ENCODE results near the gene FEM1A.

Gene FEM1A

DNA sequence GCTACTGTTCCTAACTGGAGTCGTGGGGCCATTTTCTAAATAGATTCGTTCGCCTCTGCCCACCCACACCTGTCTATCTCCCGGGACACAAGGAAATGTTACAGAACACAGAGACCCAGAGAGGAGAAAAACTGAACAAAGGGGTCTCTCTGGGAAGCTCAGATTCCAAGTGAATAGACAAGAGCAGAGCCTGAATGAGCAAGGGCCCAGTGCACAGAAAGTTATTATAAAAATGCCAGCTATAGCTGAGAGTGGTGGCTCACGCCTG, 27.2 kb upstream of the FEM1A start:
- peak overlapping the region; percentile 80 for H3K27ac ChIP-seq (replicated peaks; ENCODE audit: low read length)
- no peak for DNase-seq (ENCODE audit: low spot score)
- no CpG with 5 or more reads among the region's 5 CpGs for WGBS, 2 donors (ENCODE audit: extremely low coverage in 2 of 2, insufficient read length in 2 of 2, insufficient replicate concordance in 1 of 2)

DNA sequence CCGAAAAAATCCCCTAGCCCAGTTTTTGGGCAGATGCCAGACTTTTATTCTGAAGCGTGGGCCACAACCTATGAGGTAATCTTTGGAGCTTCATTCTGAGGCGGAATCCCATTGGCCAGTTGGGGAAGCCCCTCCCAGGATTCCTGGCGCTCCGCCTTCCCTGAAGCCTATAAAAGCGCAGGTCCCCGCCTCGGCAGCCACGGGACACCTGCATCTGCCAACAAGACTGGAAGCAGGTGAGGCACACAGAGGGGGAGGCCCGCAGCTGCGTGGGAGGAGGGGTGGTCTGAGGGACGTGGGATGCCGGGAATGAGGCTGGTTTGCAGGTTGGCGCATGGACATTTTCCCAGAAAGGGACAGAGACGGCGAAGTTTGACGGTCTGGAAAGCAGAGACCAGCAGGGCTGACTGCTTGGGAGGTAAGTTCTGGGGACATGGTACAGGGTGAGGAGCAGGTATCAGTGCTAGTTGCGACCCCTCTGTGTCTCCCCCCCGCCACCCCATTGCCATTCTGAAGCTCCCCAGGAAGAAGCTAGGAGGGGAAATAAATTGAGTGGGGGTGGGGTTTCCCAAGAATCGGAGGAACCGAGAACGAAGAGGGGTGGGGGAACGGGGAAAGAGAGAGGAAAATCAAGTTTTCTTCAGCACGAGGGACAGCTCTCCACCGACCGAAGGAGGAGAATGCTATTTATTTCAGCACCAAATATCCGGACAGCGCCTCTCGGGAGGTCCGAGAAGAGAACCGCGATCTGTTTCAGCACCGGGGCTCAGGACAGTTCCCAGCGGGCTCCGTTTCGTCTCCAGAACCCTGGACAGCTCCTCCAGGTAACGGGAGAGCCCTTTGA, 22.4 kb upstream of the FEM1A start:
- no peak overlapping the region for H2BK15ac ChIP-seq (ENCODE audit: low read length)
- H2AK5ac ChIP-seq (ENCODE audit: low read depth, low read length) = no peak overlapping the region
- no peak overlapping the region for H2AFZ ChIP-seq (ENCODE audit: low read length)
- H4K91ac ChIP-seq (ENCODE audit: low read depth, low read length, poor library complexity) = no peak overlapping the region
- H3K14ac ChIP-seq (ENCODE audit: low read length) = no peak overlapping the region
- no peaks in the 10 kb centered on the region for H3K9me3 ChIP-seq (replicated peaks in 1 of 2; ENCODE audit: control insufficient read depth in 2 of 2, insufficient read depth in 1 of 2, low read depth in 1 of 2, low read length in 2 of 2)
- no peak overlapping the region for H3K27ac ChIP-seq (replicated peaks; ENCODE audit: low read length)
- WGBS, 2 donors (ENCODE audit: extremely low coverage in 2 of 2, insufficient read length in 2 of 2, insufficient replicate concordance in 1 of 2) = no CpG with 5 or more reads among the region's 37 CpGs
- H3K79me1 ChIP-seq (ENCODE audit: low read depth, low read length) = no peaks in the 10 kb centered on the region
- peaks cover 0 to 4% of the 10 kb centered on the region in 2 donors for H3K4me1 ChIP-seq (ENCODE audit: control insufficient read depth in 2 of 2, insufficient read depth in 1 of 2, low read depth in 1 of 2, low read length in 2 of 2)
- no peak overlapping the region for H4K8ac ChIP-seq (ENCODE audit: low read depth, low read length)
- H3K36me3 ChIP-seq (replicated peaks in 1 of 2; ENCODE audit: control insufficient read depth in 2 of 2, insufficient read depth in 2 of 2, low read length in 2 of 2) = no peaks in the 10 kb centered on the region
- peak overlapping the region; percentile 39 for H3K4me2 ChIP-seq (ENCODE audit: insufficient read depth, low read length, poor library complexity, severe bottlenecking)
- H3K27me3 ChIP-seq (ENCODE audit: control insufficient read depth in 3 of 3, insufficient read depth in 3 of 3, low read depth in 1 of 3, low read length in 3 of 3) = peaks cover 0 to 6% (median 4%) of the 10 kb centered on the region in 3 experiments
- DNase-seq (ENCODE audit: low spot score) = peak; percentile 97
- no peak overlapping the region for H2BK5ac ChIP-seq (ENCODE audit: low read length)
- H2BK12ac ChIP-seq (ENCODE audit: low read length) = no peak overlapping the region
- no peak overlapping the region for H2BK120ac ChIP-seq (ENCODE audit: low read depth, low read length)
- no peak overlapping the region for H3K9ac ChIP-seq (ENCODE audit: low read depth, low read length, poor library complexity)
- no peak overlapping the region for H3K18ac ChIP-seq (ENCODE audit: low read length)
- no peak overlapping the region for H3K4me3 ChIP-seq (ENCODE audit: low read length in 2 of 2)
- H3K4ac ChIP-seq (ENCODE audit: low read length) = no peak overlapping the region
- peak overlapping the region; percentile 50 for H3K23ac ChIP-seq (ENCODE audit: low read depth, low read length, poor library complexity)

More for the DNA sequence above, 27.2 kb upstream of the FEM1A start:
- Histone ChIP-seq H2AFZ (ENCODE audit: low read length) (no peak overlapping the region), H3K9me3 (replicated peaks in 1 of 2; ENCODE audit: control insufficient read depth in 2 of 2, insufficient read depth in 1 of 2, low read depth in 1 of 2, low read length in 2 of 2) (no peaks in the 10 kb centered on the region), H4K8ac (ENCODE audit: low read depth, low read length) (no peak overlapping the region), H3K79me1 (ENCODE audit: low read depth, low read length) (no peaks in the 10 kb centered on the region), H3K4me1 (ENCODE audit: control insufficient read depth in 2 of 2, insufficient read depth in 1 of 2, low read depth in 1 of 2, low read length in 2 of 2) (peaks cover 12 to 14% of the 10 kb centered on the region in 2 donors), H3K36me3 (replicated peaks in 1 of 2; ENCODE audit: control insufficient read depth in 2 of 2, insufficient read depth in 2 of 2, low read length in 2 of 2) (no peaks in the 10 kb centered on the region), H3K4me3 (ENCODE audit: low read length in 2 of 2) (no peak overlapping the region), H3K4me2 (ENCODE audit: insufficient read depth, low read length, poor library complexity, severe bottlenecking) (no peak overlapping the region), H2BK15ac (ENCODE audit: low read length) (no peak overlapping the region), H2AK5ac (ENCODE audit: low read depth, low read length) (no peak overlapping the region), H3K14ac (ENCODE audit: low read length) (no peak overlapping the region), H2BK5ac (ENCODE audit: low read length) (no peak overlapping the region), H4K91ac (ENCODE audit: low read depth, low read length, poor library complexity) (no peak overlapping the region), H3K9ac (ENCODE audit: low read depth, low read length, poor library complexity) (no peak overlapping the region), H3K23ac (ENCODE audit: low read depth, low read length, poor library complexity) (no peak overlapping the region), H3K18ac (ENCODE audit: low read length) (no peak overlapping the region), H2BK120ac (ENCODE audit: low read depth, low read length) (no peak overlapping the region), H3K27me3 (ENCODE audit: control insufficient read depth in 3 of 3, insufficient read depth in 3 of 3, low read depth in 1 of 3, low read length in 3 of 3) (no peaks in the 10 kb centered on the region), H2BK12ac (ENCODE audit: low read length) (no peak overlapping the region), H3K4ac (ENCODE audit: low read length) (no peak overlapping the region)

DNA sequence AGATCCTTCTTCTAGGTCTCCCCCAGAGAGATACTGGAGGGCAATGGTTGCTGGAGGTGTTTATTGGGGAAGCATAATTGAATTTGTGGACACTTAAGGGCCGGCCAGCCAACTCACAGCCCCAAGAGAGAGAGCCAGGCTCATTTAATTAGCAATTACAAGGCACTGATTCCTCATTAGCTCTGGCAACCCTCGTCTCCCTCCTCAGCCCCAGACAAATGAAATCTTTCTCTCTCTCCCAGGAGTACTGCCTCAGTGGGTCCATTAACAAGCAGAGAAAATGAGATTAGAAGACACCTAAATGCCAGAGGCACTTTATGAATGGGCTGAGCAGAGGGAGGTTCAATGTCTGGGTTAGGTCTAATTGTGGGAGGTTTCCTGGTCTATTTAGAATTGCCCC, 19.0 kb upstream of the FEM1A start:
- DNase-seq (ENCODE audit: low spot score) = no peak
- Histone ChIP-seq H3K79me1 (ENCODE audit: low read depth, low read length) (no peaks in the 10 kb centered on the region), H3K9me3 (replicated peaks in 1 of 2; ENCODE audit: control insufficient read depth in 2 of 2, insufficient read depth in 1 of 2, low read depth in 1 of 2, low read length in 2 of 2) (no peaks in the 10 kb centered on the region), H3K4me3 (ENCODE audit: low read length in 2 of 2) (no peak overlapping the region), H3K18ac (ENCODE audit: low read length) (no peak overlapping the region), H2BK15ac (ENCODE audit: low read length) (no peak overlapping the region), H3K9ac (ENCODE audit: low read depth, low read length, poor library complexity) (no peak overlapping the region), H4K8ac (ENCODE audit: low read depth, low read length) (no peak overlapping the region), H3K4me2 (ENCODE audit: insufficient read depth, low read length, poor library complexity, severe bottlenecking) (no peak overlapping the region), H2BK12ac (ENCODE audit: low read length) (no peak overlapping the region), H4K91ac (ENCODE audit: low read depth, low read length, poor library complexity) (no peak overlapping the region), H3K36me3 (replicated peaks in 1 of 2; ENCODE audit: control insufficient read depth in 2 of 2, insufficient read depth in 2 of 2, low read length in 2 of 2) (no peaks in the 10 kb centered on the region), H3K4me1 (ENCODE audit: control insufficient read depth in 2 of 2, insufficient read depth in 1 of 2, low read depth in 1 of 2, low read length in 2 of 2) (peaks cover 4 to 7% of the 10 kb centered on the region in 2 donors), H2BK120ac (ENCODE audit: low read depth, low read length) (no peak overlapping the region), H2AFZ (ENCODE audit: low read length) (no peak overlapping the region), H2AK5ac (ENCODE audit: low read depth, low read length) (no peak overlapping the region), H3K4ac (ENCODE audit: low read length) (no peak overlapping the region), H3K23ac (ENCODE audit: low read depth, low read length, poor library complexity) (no peak overlapping the region), H3K27me3 (ENCODE audit: control insufficient read depth in 3 of 3, insufficient read depth in 3 of 3, low read depth in 1 of 3, low read length in 3 of 3) (peaks cover 0 to 6% (median 4%) of the 10 kb centered on the region in 3 experiments), H3K14ac (ENCODE audit: low read length) (no peak overlapping the region), H2BK5ac (ENCODE audit: low read length) (no peak overlapping the region), H3K27ac (replicated peaks; ENCODE audit: low read length) (no peak overlapping the region)
- no CpG with 5 or more reads among the region's 2 CpGs for WGBS, 2 donors (ENCODE audit: extremely low coverage in 2 of 2, insufficient read length in 2 of 2, insufficient replicate concordance in 1 of 2)

DNA sequence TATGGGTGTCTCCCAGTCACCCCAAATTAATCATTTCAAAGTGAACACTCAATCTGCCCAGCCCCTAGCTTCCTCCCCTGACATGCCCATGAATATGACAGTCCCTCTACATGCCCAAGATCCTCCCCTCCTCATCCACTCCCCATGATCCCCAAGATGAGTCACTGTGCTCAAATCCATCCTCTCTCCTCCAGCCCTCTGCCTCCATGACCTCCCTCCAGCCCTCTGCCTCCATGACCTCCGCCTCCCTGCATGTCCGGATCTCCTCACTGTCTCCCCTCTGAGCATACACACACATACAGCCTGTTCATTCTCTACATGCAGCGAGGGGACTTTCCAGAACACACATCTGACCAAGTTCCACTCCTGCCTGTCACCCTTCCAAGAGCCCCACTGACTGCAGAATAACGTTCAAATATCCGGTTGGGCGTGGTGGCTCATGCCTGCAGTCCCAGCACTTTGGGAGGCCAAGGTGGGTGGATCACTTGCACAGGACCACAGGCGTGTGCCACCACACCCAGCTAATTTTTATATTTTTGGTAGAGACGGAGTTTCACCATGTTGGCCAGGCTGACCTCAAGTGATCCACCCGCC, 18.4 kb upstream of the FEM1A start:
- Histone ChIP-seq H3K27ac (replicated peaks; ENCODE audit: low read length) (no peak overlapping the region), H3K79me1 (ENCODE audit: low read depth, low read length) (no peaks in the 10 kb centered on the region), H2BK5ac (ENCODE audit: low read length) (no peak overlapping the region), H3K4me1 (ENCODE audit: control insufficient read depth in 2 of 2, insufficient read depth in 1 of 2, low read depth in 1 of 2, low read length in 2 of 2) (peaks cover 4 to 7% of the 10 kb centered on the region in 2 donors), H3K4me2 (ENCODE audit: insufficient read depth, low read length, poor library complexity, severe bottlenecking) (no peak overlapping the region), H2BK15ac (ENCODE audit: low read length) (no peak overlapping the region), H3K4ac (ENCODE audit: low read length) (no peak overlapping the region), H3K36me3 (replicated peaks in 1 of 2; ENCODE audit: control insufficient read depth in 2 of 2, insufficient read depth in 2 of 2, low read length in 2 of 2) (no peaks in the 10 kb centered on the region), H2AK5ac (ENCODE audit: low read depth, low read length) (no peak overlapping the region), H3K23ac (ENCODE audit: low read depth, low read length, poor library complexity) (no peak overlapping the region), H3K27me3 (ENCODE audit: control insufficient read depth in 3 of 3, insufficient read depth in 3 of 3, low read depth in 1 of 3, low read length in 3 of 3) (peaks cover 0 to 6% (median 4%) of the 10 kb centered on the region in 3 experiments), H2BK120ac (ENCODE audit: low read depth, low read length) (no peak overlapping the region), H3K9me3 (replicated peaks in 1 of 2; ENCODE audit: control insufficient read depth in 2 of 2, insufficient read depth in 1 of 2, low read depth in 1 of 2, low read length in 2 of 2) (no peaks in the 10 kb centered on the region), H2BK12ac (ENCODE audit: low read length) (no peak overlapping the region), H3K9ac (ENCODE audit: low read depth, low read length, poor library complexity) (peak overlapping the region; percentile 50), H2AFZ (ENCODE audit: low read length) (no peak overlapping the region), H4K8ac (ENCODE audit: low read depth, low read length) (no peak overlapping the region), H3K18ac (ENCODE audit: low read length) (no peak overlapping the region), H3K4me3 (ENCODE audit: low read length in 2 of 2) (peak overlapping the region in 1 of 2 donors; percentile 34), H3K14ac (ENCODE audit: low read length) (peak overlapping the region; percentile 75), H4K91ac (ENCODE audit: low read depth, low read length, poor library complexity) (no peak overlapping the region)
- no CpG with 5 or more reads among the region's 9 CpGs for WGBS, 2 donors (ENCODE audit: extremely low coverage in 2 of 2, insufficient read length in 2 of 2, insufficient replicate concordance in 1 of 2)
- no peak for DNase-seq (ENCODE audit: low spot score)
